ENCODE measurements around the gene NXPH2. TPM values are rescaled to one million over a fixed set of nuclear protein-coding genes. Genes with fewer than 3 reads are reported as not detected.

The NXPH2 gene
- total and polyA plus RNA-seq, 2 of the 13 experiments (the other 11 are each of a cell fraction or from before 2014, with no cell fraction given), result not detected

- intact Hi-C loops (cut with micrococcal nuclease; ENCODE audit: unreplicated experiment), result no loop called here
Observed at GRCh38 chr2:138691667-138692066, 88.5 kb downstream of the NXPH2 start.

GRCh38 chr2:138689705-138690104, 90.5 kb downstream of the NXPH2 start:
- ATAC-seq (no peak), DNase-seq (ENCODE audit: low spot score) (no peak), FAIRE-seq (no peak)
- BruUV-seq (replicated peaks), result no TSS peak
- no peaks in the 10 kb centered on the region for H3K4me1 ChIP-seq (ENCODE audit: insufficient read depth, low read length)
- H4K20me1 ChIP-seq (ENCODE audit: insufficient read depth, low read length), result no peaks in the 10 kb centered on the region
- CTCF ChIA-PET (ENCODE audit: low intra/inter-chr PET ratio, low total read pairs), result no interaction called here
- H3K9me3 ChIP-seq (ENCODE audit: low read length), result no peaks in the 10 kb centered on the region
- no peak overlapping the region for H3K27ac ChIP-seq (ENCODE audit: extremely low read length, insufficient read depth, low read length)
- no peak overlapping the region for H3K9ac ChIP-seq (ENCODE audit: insufficient read depth, low read depth, low read length)
- H3K27me3 ChIP-seq (ENCODE audit: control insufficient read depth in 1 of 2, insufficient read depth in 2 of 2, low read length in 2 of 2), result no peaks in the 10 kb centered on the region
- WGBS (ENCODE audit: low lambda C conversion rate), result 21% methylated on average over 4 of the region's 4 CpGs
- no peaks in the 10 kb centered on the region for H3K36me3 ChIP-seq (replicated peaks in 1 of 2; ENCODE audit: control insufficient read depth in 1 of 2, insufficient read depth in 2 of 2, low read length in 2 of 2)
- in situ Hi-C loops (cut with HindIII; ENCODE audit: extremely low pct_ligation_motif_present, low pct_unique_long_range_greater_than_20kb), result no loop called here
- no peak overlapping the region for H3K4me3 ChIP-seq (replicated peaks in 1 of 3; ENCODE audit: insufficient read depth in 1 of 3, low read depth in 2 of 3, low read length in 3 of 3)
- intact Hi-C loops (cut with micrococcal nuclease; ENCODE audit: unreplicated experiment), result no loop called here
- H3K4me2 ChIP-seq (ENCODE audit: low read depth, low read length), result no peak overlapping the region
- H3K79me2 ChIP-seq (ENCODE audit: insufficient read depth, low read length), result no peaks in the 10 kb centered on the region
- no peak overlapping the region for H2AFZ ChIP-seq (ENCODE audit: low read length)
- POLR2A ChIA-PET, result no interaction called here
- TF ChIP-seq, protein P1, sequence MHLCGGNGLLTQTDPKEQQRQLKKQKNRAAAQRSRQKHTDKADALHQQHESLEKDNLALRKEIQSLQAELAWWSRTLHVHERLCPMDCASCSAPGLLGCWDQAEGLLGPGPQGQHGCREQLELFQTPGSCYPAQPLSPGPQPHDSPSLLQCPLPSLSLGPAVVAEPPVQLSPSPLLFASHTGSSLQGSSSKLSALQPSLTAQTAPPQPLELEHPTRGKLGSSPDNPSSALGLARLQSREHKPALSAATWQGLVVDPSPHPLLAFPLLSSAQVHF (CRISPR knock-in tag; IDR thresholded peaks at IDR 0.05), result no peak
- TF ChIP-seq DMAP1 (CRISPR knock-in tag; IDR thresholded peaks at IDR 0.05), result no peak
- TF ChIP-seq ZC3H4 (CRISPR knock-in tag; IDR thresholded peaks at IDR 0.05; ENCODE audit: borderline replicate concordance), result no peak
- TF ChIP-seq PRPF4 (IDR thresholded peaks at IDR 0.05; ENCODE audit: low read depth, low read length, poor library complexity, severe bottlenecking), result no peak
- no peak for TF ChIP-seq RARG (CRISPR knock-in tag; IDR thresholded peaks at IDR 0.05; ENCODE audit: low read depth)
- no peak for TF ChIP-seq JARID2 (CRISPR knock-in tag; IDR thresholded peaks at IDR 0.05; ENCODE audit: insufficient replicate concordance)
- TF ChIP-seq, protein P2, sequence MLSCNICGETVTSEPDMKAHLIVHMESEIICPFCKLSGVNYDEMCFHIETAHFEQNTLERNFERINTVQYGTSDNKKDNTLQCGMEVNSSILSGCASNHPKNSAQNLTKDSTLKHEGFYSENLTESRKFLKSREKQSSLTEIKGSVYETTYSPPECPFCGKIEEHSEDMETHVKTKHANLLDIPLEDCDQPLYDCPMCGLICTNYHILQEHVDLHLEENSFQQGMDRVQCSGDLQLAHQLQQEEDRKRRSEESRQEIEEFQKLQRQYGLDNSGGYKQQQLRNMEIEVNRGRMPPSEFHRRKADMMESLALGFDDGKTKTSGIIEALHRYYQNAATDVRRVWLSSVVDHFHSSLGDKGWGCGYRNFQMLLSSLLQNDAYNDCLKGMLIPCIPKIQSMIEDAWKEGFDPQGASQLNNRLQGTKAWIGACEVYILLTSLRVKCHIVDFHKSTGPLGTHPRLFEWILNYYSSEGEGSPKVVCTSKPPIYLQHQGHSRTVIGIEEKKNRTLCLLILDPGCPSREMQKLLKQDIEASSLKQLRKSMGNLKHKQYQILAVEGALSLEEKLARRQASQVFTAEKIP (CRISPR knock-in tag; IDR thresholded peaks at IDR 0.05; ENCODE audit: borderline replicate concordance), result no peak
- TF ChIP-seq, protein P3, sequence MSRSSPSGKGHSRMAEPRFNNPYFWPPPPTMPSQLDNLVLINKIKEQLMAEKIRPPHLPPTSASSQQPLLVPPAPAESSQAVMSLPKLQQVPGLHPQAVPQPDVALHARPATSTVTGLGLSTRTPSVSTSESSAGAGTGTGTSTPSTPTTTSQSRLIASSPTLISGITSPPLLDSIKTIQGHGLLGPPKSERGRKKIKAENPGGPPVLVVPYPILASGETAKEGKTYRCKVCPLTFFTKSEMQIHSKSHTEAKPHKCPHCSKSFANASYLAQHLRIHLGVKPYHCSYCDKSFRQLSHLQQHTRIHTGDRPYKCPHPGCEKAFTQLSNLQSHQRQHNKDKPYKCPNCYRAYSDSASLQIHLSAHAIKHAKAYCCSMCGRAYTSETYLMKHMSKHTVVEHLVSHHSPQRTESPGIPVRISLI (CRISPR knock-in tag; IDR thresholded peaks at IDR 0.05; ENCODE audit: borderline replicate concordance), result no peak
- TF ChIP-seq ISX (CRISPR knock-in tag; conservative IDR thresholded peaks at IDR 0.05), result no peak
- no peak for TF ChIP-seq SRSF9 (IDR thresholded peaks at IDR 0.05; ENCODE audit: borderline replicate concordance, insufficient read depth, low read depth, low read length, poor library complexity, severe bottlenecking)
- no peak for TF ChIP-seq ZNF383 (CRISPR knock-in tag; IDR thresholded peaks at IDR 0.05; ENCODE audit: borderline replicate concordance)
- TF ChIP-seq, protein P4, sequence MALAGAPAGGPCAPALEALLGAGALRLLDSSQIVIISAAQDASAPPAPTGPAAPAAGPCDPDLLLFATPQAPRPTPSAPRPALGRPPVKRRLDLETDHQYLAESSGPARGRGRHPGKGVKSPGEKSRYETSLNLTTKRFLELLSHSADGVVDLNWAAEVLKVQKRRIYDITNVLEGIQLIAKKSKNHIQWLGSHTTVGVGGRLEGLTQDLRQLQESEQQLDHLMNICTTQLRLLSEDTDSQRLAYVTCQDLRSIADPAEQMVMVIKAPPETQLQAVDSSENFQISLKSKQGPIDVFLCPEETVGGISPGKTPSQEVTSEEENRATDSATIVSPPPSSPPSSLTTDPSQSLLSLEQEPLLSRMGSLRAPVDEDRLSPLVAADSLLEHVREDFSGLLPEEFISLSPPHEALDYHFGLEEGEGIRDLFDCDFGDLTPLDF (CRISPR knock-in tag; IDR thresholded peaks at IDR 0.05), result no peak
- no peak for TF ChIP-seq ZNF775 (CRISPR knock-in tag; IDR thresholded peaks at IDR 0.05; ENCODE audit: borderline replicate concordance)

More at GRCh38 chr2:138691667-138692066, 88.5 kb downstream of the NXPH2 start:
- H2AFZ ChIP-seq (ENCODE audit: low read length), result no peak overlapping the region
- H4K20me1 ChIP-seq (ENCODE audit: insufficient read depth, low read length), result no peaks in the 10 kb centered on the region
- H3K9me3 ChIP-seq (ENCODE audit: low read length), result no peaks in the 10 kb centered on the region
- no peak for FAIRE-seq
- H3K27ac ChIP-seq (ENCODE audit: extremely low read length, insufficient read depth, low read length), result no peak overlapping the region
- H3K4me3 ChIP-seq (replicated peaks in 1 of 3; ENCODE audit: insufficient read depth in 1 of 3, low read depth in 2 of 3, low read length in 3 of 3), result no peak overlapping the region
- no peaks in the 10 kb centered on the region for H3K27me3 ChIP-seq (ENCODE audit: control insufficient read depth in 1 of 2, insufficient read depth in 2 of 2, low read length in 2 of 2)
- in situ Hi-C loops (cut with HindIII; ENCODE audit: extremely low pct_ligation_motif_present, low pct_unique_long_range_greater_than_20kb), result no loop called here
- TF ChIP-seq ZNF331 (CRISPR knock-in tag; IDR thresholded peaks at IDR 0.05), result peak; percentile 66; the same call in 1 of the 2 replicates
- no peak for TF ChIP-seq JARID2 (CRISPR knock-in tag; IDR thresholded peaks at IDR 0.05; ENCODE audit: insufficient replicate concordance)
- 48% methylated on average over 1 of the region's 1 CpG for WGBS (ENCODE audit: low lambda C conversion rate)
- no TSS peak for BruUV-seq (replicated peaks)
- H3K79me2 ChIP-seq (ENCODE audit: insufficient read depth, low read length), result no peaks in the 10 kb centered on the region
- no peak for DNase-seq (ENCODE audit: low spot score)
- H3K4me1 ChIP-seq (ENCODE audit: insufficient read depth, low read length), result no peaks in the 10 kb centered on the region
- H3K4me2 ChIP-seq (ENCODE audit: low read depth, low read length), result no peak overlapping the region
- no peaks in the 10 kb centered on the region for H3K36me3 ChIP-seq (replicated peaks in 1 of 2; ENCODE audit: control insufficient read depth in 1 of 2, insufficient read depth in 2 of 2, low read length in 2 of 2)
- H3K9ac ChIP-seq (ENCODE audit: insufficient read depth, low read depth, low read length), result no peak overlapping the region
- ATAC-seq, result no peak
- CTCF ChIA-PET (ENCODE audit: low intra/inter-chr PET ratio, low total read pairs), result no interaction called here
- POLR2A ChIA-PET, result no interaction called here

All from HepG2 (cell line).